WTC11 (cell line): Measurements from ENCODE around the gene BEGAIN. TPM values are rescaled to one million over a fixed set of nuclear protein-coding genes. Genes with fewer than 3 reads are reported as not detected.

ENCODE experiments used
- ATAC-seq: fragments of 200-7000 bp; cut with Tn5 transposase; 2 replicates; pipeline ENCODE4 v1.10.0; 2021; ENCODE audit warnings: mild to moderate bottlenecking, moderate library complexity
- CTCF ChIA-PET: fragments of 300-600 bp; sonication (Branson Sonifier 250); formaldehyde crosslinking; loops from one replicate; lab custom pipeline; 2021; ENCODE audit warnings: antibody characterized with exemption; lab: Charles Lee
- POLR2A ChIA-PET: fragments of 350-600 bp; sonication (Branson Sonifier 250); formaldehyde crosslinking; loops from one replicate; lab custom pipeline; 2021; ENCODE audit warnings: antibody characterized with exemption; lab: Charles Lee
- DNase-seq: peaks from one replicate; pipeline ENCODE4 v3.0.0; 2021; ENCODE audit warnings: low spot score
- H3K27ac Mint-ChIP-seq: 2 replicates; pipeline ENCODE4 v1.8.0; 2021; ENCODE audit warnings: mixed read lengths
- H3K27me3 Mint-ChIP-seq: 2 replicates; pipeline ENCODE4 v1.8.0; 2021; ENCODE audit warnings: low read depth, mild to moderate bottlenecking, moderate library complexity, mixed read lengths
- H3K36me3 Mint-ChIP-seq: 2 replicates; pipeline ENCODE4 v1.8.0; 2021; ENCODE audit warnings: mixed read lengths
- H3K4me1 Mint-ChIP-seq: 2 replicates; pipeline ENCODE4 v1.8.0; 2022; ENCODE audit warnings: mixed read lengths
- H3K4me3 Mint-ChIP-seq: 2 replicates; pipeline ENCODE4 v1.8.0; 2021; ENCODE audit warnings: mild to moderate bottlenecking, moderate library complexity, mixed read lengths
- H3K9me3 Mint-ChIP-seq: 2 replicates; pipeline ENCODE4 v1.8.0; 2021; ENCODE audit warnings: mixed read lengths
- ATF3 ChIP-seq: sonication (generic); formaldehyde crosslinking; conservative IDR thresholded peaks from 2 replicates; pipeline ENCODE4 v1.8.1; 2022; ENCODE audit warnings: mild to moderate bottlenecking, missing genetic modification reagents
- ATF6 ChIP-seq: sonication (generic); formaldehyde crosslinking; IDR thresholded peaks from 2 replicates; pipeline ENCODE4 v1.8.1; 2023; ENCODE audit warnings: mild to moderate bottlenecking, missing genetic modification reagents
- E2F4 ChIP-seq: sonication (generic); formaldehyde crosslinking; IDR thresholded peaks from 2 replicates; pipeline ENCODE4 v1.8.1; 2022; ENCODE audit warnings: low read depth, mild to moderate bottlenecking, moderate library complexity, missing genetic modification reagents, borderline replicate concordance
- ESRRA ChIP-seq: sonication (generic); formaldehyde crosslinking; IDR thresholded peaks from 2 replicates; pipeline ENCODE4 v1.8.1; 2022; ENCODE audit warnings: mild to moderate bottlenecking, missing genetic modification reagents, borderline replicate concordance
- FOXK1 ChIP-seq: sonication (generic); formaldehyde crosslinking; IDR thresholded peaks from 2 replicates; pipeline ENCODE4 v1.8.0; 2022; ENCODE audit warnings: mild to moderate bottlenecking, moderate library complexity, missing genetic modification reagents
- MLX ChIP-seq: sonication (generic); formaldehyde crosslinking; IDR thresholded peaks from 2 replicates; pipeline ENCODE4 v1.8.1; 2023; ENCODE audit warnings: mild to moderate bottlenecking, missing genetic modification reagents, moderate library complexity
- NFYB ChIP-seq: sonication (generic); formaldehyde crosslinking; conservative IDR thresholded peaks from 2 replicates; pipeline ENCODE4 v1.8.0; 2022; ENCODE audit warnings: low read depth, missing genetic modification reagents
- NR1H2 ChIP-seq: sonication (generic); formaldehyde crosslinking; IDR thresholded peaks from 2 replicates; pipeline ENCODE4 v1.9.0; 2021; ENCODE audit warnings: mild to moderate bottlenecking, moderate library complexity, missing genetic modification reagents
- NR3C1 ChIP-seq: sonication (generic); formaldehyde crosslinking; conservative IDR thresholded peaks from 2 replicates; pipeline ENCODE4 v1.8.1; 2023; ENCODE audit warnings: low read depth, mild to moderate bottlenecking, missing genetic modification reagents
- OVOL2 ChIP-seq: fragments of 250-450 bp; sonication (Bioruptor Pico); IDR thresholded peaks from 2 replicates; pipeline ENCODE4 v1.9.0; 2021; ENCODE audit warnings: mild to moderate bottlenecking, borderline replicate concordance
- RORB ChIP-seq: fragments of 250-450 bp; sonication (Bioruptor Pico); IDR thresholded peaks from 2 replicates; pipeline ENCODE4 v1.9.0; 2021; ENCODE audit warnings: mild to moderate bottlenecking
- SMAD3 ChIP-seq: sonication (generic); formaldehyde crosslinking; IDR thresholded peaks from 2 replicates; pipeline ENCODE4 v1.8.0; 2022; ENCODE audit warnings: missing genetic modification reagents, mild to moderate bottlenecking, borderline replicate concordance
- TEAD1 ChIP-seq: sonication (generic); formaldehyde crosslinking; IDR thresholded peaks from 2 replicates; pipeline ENCODE4 v1.8.0; 2022; ENCODE audit warnings: mild to moderate bottlenecking, missing genetic modification reagents
- ZNF121 ChIP-seq: sonication (generic); formaldehyde crosslinking; IDR thresholded peaks from 2 replicates; pipeline ENCODE4 v1.8.0; 2023; ENCODE audit warnings: missing genetic modification reagents
- ZNF138 ChIP-seq: sonication (generic); formaldehyde crosslinking; conservative IDR thresholded peaks from 2 replicates; pipeline ENCODE4 v1.8.1; 2022; ENCODE audit warnings: mild to moderate bottlenecking, moderate library complexity, missing genetic modification reagents
- ZNF396 ChIP-seq: fragments of 250-450 bp; sonication (Bioruptor Pico); IDR thresholded peaks from 2 replicates; pipeline ENCODE4 v1.8.0; 2021; ENCODE audit warnings: mild to moderate bottlenecking, moderate library complexity, borderline replicate concordance
- ZNF532 ChIP-seq: fragments of 250-450 bp; sonication (Bioruptor Pico); IDR thresholded peaks from 2 replicates; pipeline ENCODE4 v1.9.0; 2021; ENCODE audit warnings: mild to moderate bottlenecking, borderline replicate concordance
- ZNF671 ChIP-seq: fragments of 250-450 bp; sonication (Bioruptor Pico); IDR thresholded peaks from 2 replicates; pipeline ENCODE4 v1.8.0; 2021; ENCODE audit warnings: mild to moderate bottlenecking
- total RNA-seq: library from RNA; stranded (reverse); gene quantifications from 3 replicates; pipeline ENCODE4 v1.2.3, GENCODE V29; 2021
- TF ChIP-seq, protein P1 (sequence below): sonication (generic); formaldehyde crosslinking; IDR thresholded peaks from 2 replicates; pipeline ENCODE4 v1.8.1; 2022; ENCODE audit warnings: missing genetic modification reagents, borderline replicate concordance
- TF ChIP-seq, protein P2 (sequence below): sonication (generic); formaldehyde crosslinking; IDR thresholded peaks from 2 replicates; pipeline ENCODE4 v1.8.0; 2023; ENCODE audit warnings: missing genetic modification reagents

The BEGAIN gene
- total RNA-seq, 1 experiment from 2014 or later, result 1.3 TPM

GRCh38 chr14:100580316-100581227 is 6.6 kb downstream of the BEGAIN start:
- DNase-seq, result no peak
- CTCF ChIA-PET, result interaction anchor here (1.6 kb wide), 1 partner anchor 40 kb away, joined by 5 read pairs; no protein-coding TSS in a partner anchor

More at GRCh38 chr14:100580316-100581227, 6.6 kb downstream of the BEGAIN start:
- Mint-ChIP-seq H3K4me3 (no peak overlapping the region), H3K36me3 (no peaks in the 10 kb centered on the region), H3K4me1 (no peaks in the 10 kb centered on the region), H3K27ac (no peak overlapping the region), H3K27me3 (peaks cover 17% of the 10 kb centered on the region), H3K9me3 (no peaks in the 10 kb centered on the region)
- TF ChIP-seq RORB (CRISPR knock-in tag) (no peak), NR1H2 (CRISPR knock-in tag) (no peak), SMAD3 (no peak), ZNF671 (CRISPR knock-in tag) (no peak), TEAD1 (CRISPR knock-in tag) (no peak), ZNF532 (CRISPR knock-in tag) (no peak), OVOL2 (CRISPR knock-in tag) (no peak), ZNF121 (CRISPR knock-in tag) (no peak), ESRRA (CRISPR knock-in tag) (no peak), ZNF138 (CRISPR knock-in tag) (no peak), ZNF396 (CRISPR knock-in tag) (no peak), ATF6 (CRISPR knock-in tag) (no peak), ATF3 (CRISPR knock-in tag) (no peak), NR3C1 (no peak), FOXK1 (no peak), MLX (CRISPR knock-in tag) (no peak), NFYB (CRISPR knock-in tag) (no peak), E2F4 (CRISPR knock-in tag) (no peak)
- TF ChIP-seq, protein P1, sequence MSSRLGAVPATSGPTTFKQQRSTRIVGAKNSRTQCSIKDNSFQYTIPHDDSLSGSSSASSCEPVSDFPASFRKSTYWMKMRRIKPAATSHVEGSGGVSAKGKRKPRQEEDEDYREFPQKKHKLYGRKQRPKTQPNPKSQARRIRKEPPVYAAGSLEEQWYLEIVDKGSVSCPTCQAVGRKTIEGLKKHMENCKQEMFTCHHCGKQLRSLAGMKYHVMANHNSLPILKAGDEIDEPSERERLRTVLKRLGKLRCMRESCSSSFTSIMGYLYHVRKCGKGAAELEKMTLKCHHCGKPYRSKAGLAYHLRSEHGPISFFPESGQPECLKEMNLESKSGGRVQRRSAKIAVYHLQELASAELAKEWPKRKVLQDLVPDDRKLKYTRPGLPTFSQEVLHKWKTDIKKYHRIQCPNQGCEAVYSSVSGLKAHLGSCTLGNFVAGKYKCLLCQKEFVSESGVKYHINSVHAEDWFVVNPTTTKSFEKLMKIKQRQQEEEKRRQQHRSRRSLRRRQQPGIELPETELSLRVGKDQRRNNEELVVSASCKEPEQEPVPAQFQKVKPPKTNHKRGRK (CRISPR knock-in tag), result no peak
- TF ChIP-seq, protein P2, sequence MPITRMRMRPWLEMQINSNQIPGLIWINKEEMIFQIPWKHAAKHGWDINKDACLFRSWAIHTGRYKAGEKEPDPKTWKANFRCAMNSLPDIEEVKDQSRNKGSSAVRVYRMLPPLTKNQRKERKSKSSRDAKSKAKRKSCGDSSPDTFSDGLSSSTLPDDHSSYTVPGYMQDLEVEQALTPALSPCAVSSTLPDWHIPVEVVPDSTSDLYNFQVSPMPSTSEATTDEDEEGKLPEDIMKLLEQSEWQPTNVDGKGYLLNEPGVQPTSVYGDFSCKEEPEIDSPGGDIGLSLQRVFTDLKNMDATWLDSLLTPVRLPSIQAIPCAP, result no peak
- no peak for ATAC-seq
- POLR2A ChIA-PET, result no interaction called here
